HG03342 (cell line): ENCODE data around the gene PRM2.

Experiments
- ATAC-seq: cut with Tn5 transposase; IDR thresholded peaks from one replicate; pipeline ENCODE4 v1.9.1; 2021; ENCODE audit warnings: mild to moderate bottlenecking, moderate library complexity; ENCODE audit not compliant: unreplicated experiment

Gene PRM2

GRCh38 chr16:11264155-11264832, 12.0 kb downstream of the PRM2 start:
- no peak for ATAC-seq

- ATAC-seq, result no peak
Observed at GRCh38 chr16:11263737-11264136, 12.5 kb downstream of the PRM2 start.

GRCh38 chr16:11262915-11263314, 13.4 kb downstream of the PRM2 start:
- ATAC-seq, result no peak

- no peak for ATAC-seq
Observed at GRCh38 chr16:11260596-11260966, 15.7 kb downstream of the PRM2 start.

GRCh38 chr16:11259655-11260595, 16.4 kb downstream of the PRM2 start:
- no peak for ATAC-seq

- ATAC-seq, result no peak
Observed at GRCh38 chr16:11258553-11259492, 17.5 kb downstream of the PRM2 start.

- ATAC-seq, result no peak
Observed at GRCh38 chr16:11257131-11257938, 18.9 kb downstream of the PRM2 start.

GRCh38 chr16:11256661-11257130, 19.6 kb downstream of the PRM2 start:
- ATAC-seq, result no peak

- ATAC-seq, result peak; percentile 56
Observed at GRCh38 chr16:11255737-11256660, 20.3 kb downstream of the PRM2 start, which contains the start of gene SOCS1. Gene SOCS1, minus strand, starts transcription at chr16:11256204. Its CDS starts 726 bp downstream, at chr16:11255478.

GRCh38 chr16:11254913-11255736, 21.2 kb downstream of the PRM2 start:
- peak; percentile 15 for ATAC-seq

GRCh38 chr16:11253995-11254912, 22.0 kb downstream of the PRM2 start:
- no peak for ATAC-seq

- ATAC-seq, result no peak
Observed at GRCh38 chr16:11253009-11253994, 23.0 kb downstream of the PRM2 start.

GRCh38 chr16:11252482-11252931, 23.8 kb downstream of the PRM2 start:
- ATAC-seq, result no peak

GRCh38 chr16:11251525-11252481, 24.5 kb downstream of the PRM2 start:
- no peak for ATAC-seq
